Endodermal cell (in vitro differentiated cells): ENCODE data around the gene OARD1. TPM values are rescaled to one million over a fixed set of nuclear protein-coding genes. Genes with fewer than 3 reads are reported as not detected.

Source experiments
- DNase-seq: peaks from one replicate; pipeline ENCODE4 v3.0.0-alpha.2; 2017
- H3K27ac ChIP-seq: 2 replicates; pipeline ENCODE4 v1.5.1; 2013; ENCODE audit warnings: mild to moderate bottlenecking, low read depth, low read length, moderate library complexity
- H3K27me3 ChIP-seq: 2 replicates; pipeline ENCODE4 v1.6.1; 2013; ENCODE audit warnings: mild to moderate bottlenecking, low read length, moderate library complexity; ENCODE audit not compliant: insufficient read depth, control insufficient read depth, poor library complexity, severe bottlenecking
- H3K36me3 ChIP-seq: 2 replicates; pipeline ENCODE4 v1.7.0; 2013; ENCODE audit warnings: mild to moderate bottlenecking, low read length, moderate library complexity; ENCODE audit not compliant: control insufficient read depth, insufficient read depth
- H3K4me1 ChIP-seq: one replicate; pipeline ENCODE4 v1.7.0; 2013; ENCODE audit warnings: low read length; ENCODE audit not compliant: control insufficient read depth, insufficient read depth
- H3K4me3 ChIP-seq: 2 replicates; pipeline ENCODE4 v1.5.1; 2013; ENCODE audit warnings: mild to moderate bottlenecking, low read length, moderate library complexity
- H3K9ac ChIP-seq: 2 replicates; pipeline ENCODE4 v1.6.1; 2013; ENCODE audit warnings: mild to moderate bottlenecking, low read length, moderate library complexity; ENCODE audit not compliant: poor library complexity, severe bottlenecking; ENCODE audit errors: extremely low read depth
- H3K9me3 ChIP-seq: 2 replicates; pipeline ENCODE4 v1.6.1; 2013; ENCODE audit warnings: mild to moderate bottlenecking, low read length, moderate library complexity; ENCODE audit not compliant: control insufficient read depth
- H3K27ac Mint-ChIP-seq: 2 replicates; pipeline ENCODE4 v1.8.0; 2020; ENCODE audit warnings: mixed read lengths
- H3K27me3 Mint-ChIP-seq: 2 replicates; pipeline ENCODE4 v1.8.0; 2021; ENCODE audit warnings: mild to moderate bottlenecking, mixed read lengths; ENCODE audit not compliant: insufficient read depth
- H3K36me3 Mint-ChIP-seq: 2 replicates; pipeline ENCODE4 v1.8.0; 2020; ENCODE audit warnings: low read depth, mixed read lengths
- H3K4me1 Mint-ChIP-seq: 2 replicates; pipeline ENCODE4 v1.8.0; 2020; ENCODE audit warnings: mixed read lengths
- H3K4me3 Mint-ChIP-seq: 2 replicates; pipeline ENCODE4 v1.8.0; 2020; ENCODE audit warnings: mild to moderate bottlenecking, moderate library complexity, mixed read lengths
- H3K9me3 Mint-ChIP-seq: 2 replicates; pipeline ENCODE4 v1.8.0; 2020; ENCODE audit warnings: mild to moderate bottlenecking, mixed read lengths
- CTCF ChIP-seq: fragments of 200-600 bp; sonication (generic); conservative IDR thresholded peaks from 2 replicates; pipeline ENCODE4 v1.5.0; 2021; ENCODE audit warnings: antibody characterized with exemption, mild to moderate bottlenecking
- WGBS, 2 experiments: methylation state at CpG; one replicate each; pipeline versions ENCODE4 v1.1.5 to v1.1.7; 2013; ENCODE audit warnings: missing lambda C conversion rate in 2 of 2, mixed read lengths in 1 of 2; ENCODE audit not compliant: insufficient coverage in 1 of 2, insufficient read length in 1 of 2; 5-methylcytosine and 5-hydroxymethylcytosine counted together
- total RNA-seq, 2 donors: library from RNA; stranded (reverse); fragmentation: NEBNext Ultra II Directional in 1 of 2; extraction: Animal tissue kit (Norgen Biotek cat#: 25700) in 1 of 2; gene quantifications; 2 replicates in 1 of 2; 3 replicates in 1 of 2; pipeline ENCODE4 v1.2.1, GENCODE V29; 2021

The OARD1 gene
- total RNA-seq, 2 donors from 2014 or later, result 33.8 to 40.7 TPM

GRCh38 chr6:41027799-41028560, 44.2 kb downstream of the OARD1 start:
- peak; percentile 100 for TF ChIP-seq CTCF
- Histone ChIP-seq H3K4me3 (peak overlapping the region; percentile 74), H3K27ac (no peak overlapping the region), H3K9ac (no peak overlapping the region), H3K27me3 (no peaks in the 10 kb centered on the region), H3K4me1 (peaks cover 4% of the 10 kb centered on the region), H3K36me3 (no peaks in the 10 kb centered on the region), H3K9me3 (no peaks in the 10 kb centered on the region)
- WGBS, 2 experiments, result 7 to 11% methylated on average over 14 to 45 of the region's 45 CpGs
- no peaks in the 10 kb centered on the region for H3K9me3 Mint-ChIP-seq
- peak overlapping the region; percentile 72 for H3K4me3 Mint-ChIP-seq
- H3K4me1 Mint-ChIP-seq, result peaks cover 21% of the 10 kb centered on the region
- peaks cover 4% of the 10 kb centered on the region for H3K36me3 Mint-ChIP-seq
- H3K27me3 Mint-ChIP-seq, result peaks cover 3% of the 10 kb centered on the region
- DNase-seq, result peak; percentile 95
- H3K27ac Mint-ChIP-seq, result peak overlapping the region; percentile 87

- Mint-ChIP-seq H3K27ac (peak overlapping the region; percentile 87), H3K27me3 (peaks cover 3% of the 10 kb centered on the region), H3K4me1 (peaks cover 21% of the 10 kb centered on the region), H3K36me3 (peaks cover 4% of the 10 kb centered on the region), H3K4me3 (peak overlapping the region; percentile 72), H3K9me3 (no peaks in the 10 kb centered on the region)
- no peak for DNase-seq
- Histone ChIP-seq H3K36me3 (no peaks in the 10 kb centered on the region), H3K9ac (no peak overlapping the region), H3K4me1 (peaks cover 4% of the 10 kb centered on the region), H3K27ac (no peak overlapping the region), H3K4me3 (peak overlapping the region; percentile 74), H3K9me3 (no peaks in the 10 kb centered on the region), H3K27me3 (no peaks in the 10 kb centered on the region)
- 42 to 66% methylated on average over 3 to 4 of the region's 4 CpGs for WGBS, 2 experiments
- no peak for TF ChIP-seq CTCF
Measured at GRCh38 chr6:41027241-41027640, 44.9 kb downstream of the OARD1 start.

GRCh38 chr6:41025966-41026530, 46.1 kb downstream of the OARD1 start:
- peak; percentile 31 for DNase-seq
- TF ChIP-seq CTCF, result no peak
- Histone ChIP-seq H3K4me3 (no peak overlapping the region), H3K27me3 (no peaks in the 10 kb centered on the region), H3K9ac (no peak overlapping the region), H3K36me3 (no peaks in the 10 kb centered on the region), H3K9me3 (no peaks in the 10 kb centered on the region), H3K27ac (no peak overlapping the region), H3K4me1 (peaks cover 4% of the 10 kb centered on the region)
- peak overlapping the region; percentile 6 for H3K4me3 Mint-ChIP-seq
- H3K9me3 Mint-ChIP-seq, result no peaks in the 10 kb centered on the region
- peaks cover 4% of the 10 kb centered on the region for H3K36me3 Mint-ChIP-seq
- peaks cover 1% of the 10 kb centered on the region for H3K27me3 Mint-ChIP-seq
- H3K27ac Mint-ChIP-seq, result peak overlapping the region; percentile 40
- peaks cover 21% of the 10 kb centered on the region for H3K4me1 Mint-ChIP-seq
- 91% methylated on average over 2 to 3 of the region's 3 CpGs for WGBS, 2 experiments
